Measurements from ENCODE around the gene GPR84. TPM values are rescaled to one million over a fixed set of nuclear protein-coding genes. Genes with fewer than 3 reads are reported as not detected.

Gene GPR84
- total and polyA plus RNA-seq, 9 of the 15 experiments (the other 6 are each of a cell fraction or from before 2014, with no cell fraction given), result 0.07 to 0.18 (median 0.11) TPM; not detected in 5

DNA sequence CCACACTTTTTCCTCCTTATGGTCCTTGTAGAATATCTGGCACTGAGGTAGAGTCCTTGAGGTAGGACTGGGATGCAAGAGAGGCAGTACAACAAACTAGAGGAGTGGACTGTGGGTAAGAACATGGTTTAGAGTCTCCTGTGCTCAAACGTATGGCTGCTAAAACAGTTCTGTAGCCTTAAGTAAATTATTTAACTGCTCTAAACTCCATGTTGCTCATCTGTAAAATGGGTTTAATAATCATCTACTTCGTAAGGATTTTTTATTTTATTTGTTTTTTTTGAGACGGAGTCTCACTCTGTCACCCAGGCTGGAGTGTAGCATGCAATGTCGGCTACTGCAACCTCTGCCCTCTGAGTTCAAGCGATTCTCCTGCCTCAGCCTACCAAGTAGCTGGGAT, 42.9 kb downstream of the GPR84 start (continued):
- TF ChIP-seq FOXA3 (CRISPR knock-in tag; conservative IDR thresholded peaks at IDR 0.05 in 1 of 2, IDR thresholded peaks at IDR 0.05 in 1 of 2), result no peak
- TF ChIP-seq ZSCAN32 (CRISPR knock-in tag; IDR thresholded peaks at IDR 0.05), result no peak
- TF ChIP-seq SMAD3 (CRISPR knock-in tag; conservative IDR thresholded peaks at IDR 0.05), result no peak
- TF ChIP-seq ZNF561 (CRISPR knock-in tag; conservative IDR thresholded peaks at IDR 0.05), result no peak
- TF ChIP-seq CEBPG (CRISPR knock-in tag; IDR thresholded peaks at IDR 0.05), result no peak
- TF ChIP-seq CEBPG (tag; conservative IDR thresholded peaks at IDR 0.05 in 1 of 2, IDR thresholded peaks at IDR 0.05 in 1 of 2), result no peak
- TF ChIP-seq, protein P1, sequence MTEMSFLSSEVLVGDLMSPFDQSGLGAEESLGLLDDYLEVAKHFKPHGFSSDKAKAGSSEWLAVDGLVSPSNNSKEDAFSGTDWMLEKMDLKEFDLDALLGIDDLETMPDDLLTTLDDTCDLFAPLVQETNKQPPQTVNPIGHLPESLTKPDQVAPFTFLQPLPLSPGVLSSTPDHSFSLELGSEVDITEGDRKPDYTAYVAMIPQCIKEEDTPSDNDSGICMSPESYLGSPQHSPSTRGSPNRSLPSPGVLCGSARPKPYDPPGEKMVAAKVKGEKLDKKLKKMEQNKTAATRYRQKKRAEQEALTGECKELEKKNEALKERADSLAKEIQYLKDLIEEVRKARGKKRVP (CRISPR knock-in tag; IDR thresholded peaks at IDR 0.05), result no peak
- no peak for TF ChIP-seq TOE1 (IDR thresholded peaks at IDR 0.05; ENCODE audit: borderline replicate concordance)
- no peak for TF ChIP-seq TOE1 (CRISPR knock-in tag; IDR thresholded peaks at IDR 0.05; ENCODE audit: borderline replicate concordance, low read depth)
- TF ChIP-seq PURB (CRISPR knock-in tag; IDR thresholded peaks at IDR 0.05; ENCODE audit: low read depth), result no peak
- TF ChIP-seq PHF21A (IDR thresholded peaks at IDR 0.05; ENCODE audit: borderline replicate concordance, low read depth), result no peak
- no peak for TF ChIP-seq TFAM (CRISPR knock-in tag; conservative IDR thresholded peaks at IDR 0.05)
- peak; percentile 45 to 66; a peak in 2 of 4 replicates for TF ChIP-seq KDM1A (IDR thresholded peaks at IDR 0.05)
- TF ChIP-seq BCOR (IDR thresholded peaks at IDR 0.05), result peak; percentile 89

MicroRNAs encoded within 50 kb of the gene (microRNA counts, 767-probe panel; counts per million panel counts)
- 5,604 counts per million, percentile 93 among the panel's probes with 10 or more counts for microRNA hsa-miR-148b-3p

Small RNAs within 50 kb of the gene (microRNA-seq; reads per million reads assigned to microRNA genes)
- gene MIR148B (ENCODE audit: borderline microRNAs expressed), result 324 reads per million, percentile 87 among the genes with 10 or more reads in this experiment

Small RNAs within 50 kb of the gene (small RNA-seq; reads per million reads assigned to genes)
- gene MIR148B, result 632 reads per million, percentile 99 among the genes with 10 or more reads in this experiment
- gene RN7SL744P, result not detected
- not detected for gene RNU6-950P

Other genes starting within 250 kb of the GPR84 start
Only the 7 nearest of the 11 such genes appear.
- 41.8 and 50.5 TPM in 2 replicates for gene CBX5, start 84.4 kb downstream of the GPR84 start, total RNA-seq (2014; rRNA removed)
- 80.2 and 106 TPM in 2 replicates for gene CBX5, start 84.4 kb downstream of the GPR84 start, total RNA-seq (2014; rRNA removed; fragmentation: Illumina TruSeq; extraction: Trizol)
- gene CBX5, start 84.4 kb downstream of the GPR84 start, total RNA-seq (2015; rRNA removed; fragmentation: Illumina TruSeq; extraction: Trizol), result 55.3 and 60.8 TPM in 2 replicates
- gene CBX5, start 84.4 kb downstream of the GPR84 start, total RNA-seq (2021), result 72.6 and 82.3 TPM in 2 replicates
- 81.2 and 102 TPM in 2 replicates for gene CBX5, start 84.4 kb downstream of the GPR84 start, polyA plus RNA-seq (2011; rRNA removed)
- gene CBX5, start 84.4 kb downstream of the GPR84 start, polyA plus RNA-seq (2014; fragmentation: Illumina TruSeq; extraction: Trizol), result 51.2 and 59.2 TPM in 2 replicates
- 10 to 100 TPM; 49.8 to 53.2 TPM for gene CBX5, start 84.4 kb downstream of the GPR84 start, polyA plus RNA-seq (2014; fragmentation: Nextera tagmentation; extraction: Ambion mirVana)
- 32.6 and 39.3 TPM in 2 replicates for gene CBX5, start 84.4 kb downstream of the GPR84 start, polyA plus RNA-seq (2014; rRNA removed)
- 1,166 and 1,242 TPM in 2 replicates for gene HNRNPA1, start 83.8 kb downstream of the GPR84 start, total RNA-seq (2014; rRNA removed)
- 1,479 and 1,871 TPM in 2 replicates for gene HNRNPA1, start 83.8 kb downstream of the GPR84 start, total RNA-seq (2014; rRNA removed; fragmentation: Illumina TruSeq; extraction: Trizol)
- gene HNRNPA1, start 83.8 kb downstream of the GPR84 start, total RNA-seq (2015; rRNA removed; fragmentation: Illumina TruSeq; extraction: Trizol), result 1,215 and 1,277 TPM in 2 replicates
- 1,768 and 1,994 TPM in 2 replicates for gene HNRNPA1, start 83.8 kb downstream of the GPR84 start, total RNA-seq (2021)
- 1,105 and 1,247 TPM in 2 replicates for gene HNRNPA1, start 83.8 kb downstream of the GPR84 start, polyA plus RNA-seq (2011; rRNA removed)
- gene HNRNPA1, start 83.8 kb downstream of the GPR84 start, polyA plus RNA-seq (2014; fragmentation: Illumina TruSeq; extraction: Trizol), result 2,677 and 2,919 TPM in 2 replicates
- gene HNRNPA1, start 83.8 kb downstream of the GPR84 start, polyA plus RNA-seq (2014; fragmentation: Nextera tagmentation; extraction: Ambion mirVana), result 1,000 to 10,000 TPM; 1,815 to 2,152 TPM
- gene HNRNPA1, start 83.8 kb downstream of the GPR84 start, polyA plus RNA-seq (2014; rRNA removed), result 2,590 and 2,703 TPM in 2 replicates
- gene NFE2, start 63.5 kb downstream of the GPR84 start, total RNA-seq (2014; rRNA removed), result 221 and 269 TPM in 2 replicates
- 134 and 157 TPM in 2 replicates for gene NFE2, start 63.5 kb downstream of the GPR84 start, total RNA-seq (2014; rRNA removed; fragmentation: Illumina TruSeq; extraction: Trizol)
- 177 and 178 TPM in 2 replicates for gene NFE2, start 63.5 kb downstream of the GPR84 start, total RNA-seq (2015; rRNA removed; fragmentation: Illumina TruSeq; extraction: Trizol)
- gene NFE2, start 63.5 kb downstream of the GPR84 start, total RNA-seq (2021), result 244 and 252 TPM in 2 replicates
- gene NFE2, start 63.5 kb downstream of the GPR84 start, polyA plus RNA-seq (2011; rRNA removed), result 208 TPM in 2 replicates
- 246 and 282 TPM in 2 replicates for gene NFE2, start 63.5 kb downstream of the GPR84 start, polyA plus RNA-seq (2014; fragmentation: Illumina TruSeq; extraction: Trizol)
- gene NFE2, start 63.5 kb downstream of the GPR84 start, polyA plus RNA-seq (2014; fragmentation: Nextera tagmentation; extraction: Ambion mirVana), result 10 to 100 TPM; 12.3 to 44.5 TPM
- gene NFE2, start 63.5 kb downstream of the GPR84 start, polyA plus RNA-seq (2014; rRNA removed), result 225 and 229 TPM in 2 replicates
- 137 and 157 TPM in 2 replicates for gene COPZ1, start 39.4 kb downstream of the GPR84 start, total RNA-seq (2014; rRNA removed)
- 233 and 284 TPM in 2 replicates for gene COPZ1, start 39.4 kb downstream of the GPR84 start, total RNA-seq (2014; rRNA removed; fragmentation: Illumina TruSeq; extraction: Trizol)
- 142 and 156 TPM in 2 replicates for gene COPZ1, start 39.4 kb downstream of the GPR84 start, total RNA-seq (2015; rRNA removed; fragmentation: Illumina TruSeq; extraction: Trizol)
- gene COPZ1, start 39.4 kb downstream of the GPR84 start, total RNA-seq (2021), result 187 and 192 TPM in 2 replicates
- gene COPZ1, start 39.4 kb downstream of the GPR84 start, polyA plus RNA-seq (2011; rRNA removed), result 473 and 482 TPM in 2 replicates
- 277 and 293 TPM in 2 replicates for gene COPZ1, start 39.4 kb downstream of the GPR84 start, polyA plus RNA-seq (2014; fragmentation: Illumina TruSeq; extraction: Trizol)
- gene COPZ1, start 39.4 kb downstream of the GPR84 start, polyA plus RNA-seq (2014; fragmentation: Nextera tagmentation; extraction: Ambion mirVana), result 100 to 1,000 TPM; 437 to 487 TPM
- 177 and 232 TPM in 2 replicates for gene COPZ1, start 39.4 kb downstream of the GPR84 start, polyA plus RNA-seq (2014; rRNA removed)
- 15.9 and 17.7 TPM in 2 replicates for gene ZNF385A, start 20.2 kb upstream of the GPR84 start, total RNA-seq (2014; rRNA removed)
- 3.5 and 3.7 TPM in 2 replicates for gene ZNF385A, start 20.2 kb upstream of the GPR84 start, total RNA-seq (2014; rRNA removed; fragmentation: Illumina TruSeq; extraction: Trizol)
- 5.9 and 8.7 TPM in 2 replicates for gene ZNF385A, start 20.2 kb upstream of the GPR84 start, total RNA-seq (2015; rRNA removed; fragmentation: Illumina TruSeq; extraction: Trizol)
- 96.5 and 111 TPM in 2 replicates for gene ZNF385A, start 20.2 kb upstream of the GPR84 start, total RNA-seq (2021)
- gene ZNF385A, start 20.2 kb upstream of the GPR84 start, polyA plus RNA-seq (2011; rRNA removed), result 7.7 and 15.6 TPM in 2 replicates
- gene ZNF385A, start 20.2 kb upstream of the GPR84 start, polyA plus RNA-seq (2014; fragmentation: Illumina TruSeq; extraction: Trizol), result 65.7 and 88.2 TPM in 2 replicates
- gene ZNF385A, start 20.2 kb upstream of the GPR84 start, polyA plus RNA-seq (2014; fragmentation: Nextera tagmentation; extraction: Ambion mirVana), result 1 to 10 TPM; 1.0 TPM
- 30.3 and 34.6 TPM in 2 replicates for gene ZNF385A, start 20.2 kb upstream of the GPR84 start, polyA plus RNA-seq (2014; rRNA removed)
- gene ITGA5, start 54.8 kb upstream of the GPR84 start, total RNA-seq (2014; rRNA removed), result 47.4 and 59.0 TPM in 2 replicates
- 41.7 and 49.0 TPM in 2 replicates for gene ITGA5, start 54.8 kb upstream of the GPR84 start, total RNA-seq (2014; rRNA removed; fragmentation: Illumina TruSeq; extraction: Trizol)
- gene ITGA5, start 54.8 kb upstream of the GPR84 start, total RNA-seq (2015; rRNA removed; fragmentation: Illumina TruSeq; extraction: Trizol), result 33.7 and 34.5 TPM in 2 replicates
- 71.0 and 75.2 TPM in 2 replicates for gene ITGA5, start 54.8 kb upstream of the GPR84 start, total RNA-seq (2021)
- 55.5 and 114 TPM in 2 replicates for gene ITGA5, start 54.8 kb upstream of the GPR84 start, polyA plus RNA-seq (2011; rRNA removed)
- 82.1 and 82.8 TPM in 2 replicates for gene ITGA5, start 54.8 kb upstream of the GPR84 start, polyA plus RNA-seq (2014; fragmentation: Illumina TruSeq; extraction: Trizol)
- 1 to 10 TPM; 9.1 to 9.2 TPM for gene ITGA5, start 54.8 kb upstream of the GPR84 start, polyA plus RNA-seq (2014; fragmentation: Nextera tagmentation; extraction: Ambion mirVana)
- 34.0 and 36.0 TPM in 2 replicates for gene ITGA5, start 54.8 kb upstream of the GPR84 start, polyA plus RNA-seq (2014; rRNA removed)
- 247 and 289 TPM in 2 replicates for gene GTSF1, start 109.1 kb upstream of the GPR84 start, total RNA-seq (2014; rRNA removed)
- gene GTSF1, start 109.1 kb upstream of the GPR84 start, total RNA-seq (2014; rRNA removed; fragmentation: Illumina TruSeq; extraction: Trizol), result 426 and 493 TPM in 2 replicates
- gene GTSF1, start 109.1 kb upstream of the GPR84 start, total RNA-seq (2015; rRNA removed; fragmentation: Illumina TruSeq; extraction: Trizol), result 370 and 390 TPM in 2 replicates
- gene GTSF1, start 109.1 kb upstream of the GPR84 start, total RNA-seq (2021), result 275 and 293 TPM in 2 replicates
- gene GTSF1, start 109.1 kb upstream of the GPR84 start, polyA plus RNA-seq (2011; rRNA removed), result 755 and 772 TPM in 2 replicates
- 506 and 588 TPM in 2 replicates for gene GTSF1, start 109.1 kb upstream of the GPR84 start, polyA plus RNA-seq (2014; fragmentation: Illumina TruSeq; extraction: Trizol)
- 1,000 to 10,000 TPM; 1,162 to 1,335 TPM for gene GTSF1, start 109.1 kb upstream of the GPR84 start, polyA plus RNA-seq (2014; fragmentation: Nextera tagmentation; extraction: Ambion mirVana)
- gene GTSF1, start 109.1 kb upstream of the GPR84 start, polyA plus RNA-seq (2014; rRNA removed), result 490 and 525 TPM in 2 replicates

All from K562 (cell line).